Hepatocyte (in vitro differentiated cells): Measurements from ENCODE around the gene ZFHX2. TPM values are rescaled to one million over a fixed set of nuclear protein-coding genes. Genes with fewer than 3 reads are reported as not detected.

Experiments used
- DNase-seq: peaks from one replicate; pipeline ENCODE4 v3.0.0-alpha.2; 2016; ENCODE audit warnings: low spot score
- H2AFZ ChIP-seq: fragments of 200-600 bp; sonication (generic); 2 replicates; pipeline ENCODE4 v1.6.0; 2016; ENCODE audit warnings: antibody characterized with exemption, mild to moderate bottlenecking
- H3K27ac ChIP-seq: fragments of 200-600 bp; sonication (generic); 2 replicates; pipeline ENCODE4 v1.5.1; 2016; ENCODE audit warnings: mild to moderate bottlenecking
- H3K27me3 ChIP-seq: fragments of 200-600 bp; sonication (generic); 2 replicates; pipeline ENCODE4 v1.6.1; 2016
- H3K36me3 ChIP-seq: fragments of 200-600 bp; sonication (generic); replicated peaks from 2 replicates; pipeline ENCODE4 v1.5.1; 2016; ENCODE audit warnings: low read depth; ENCODE audit not compliant: insufficient read depth
- H3K4me1 ChIP-seq: fragments of 200-600 bp; sonication (generic); 2 replicates; pipeline ENCODE4 v1.5.1; 2016; ENCODE audit warnings: mild to moderate bottlenecking, moderate library complexity; ENCODE audit not compliant: insufficient read depth
- H3K4me2 ChIP-seq: fragments of 200-600 bp; sonication (generic); 2 replicates; pipeline ENCODE4 v1.6.0; 2016
- H3K4me3 ChIP-seq: fragments of 200-600 bp; sonication (generic); 2 replicates; pipeline ENCODE4 v1.5.1; 2016; ENCODE audit warnings: mild to moderate bottlenecking
- H3K79me2 ChIP-seq: fragments of 200-600 bp; sonication (generic); 2 replicates; pipeline ENCODE4 v1.6.0; 2017; ENCODE audit warnings: mild to moderate bottlenecking
- H3K9me2 ChIP-seq: fragments of 200-600 bp; sonication (generic); replicated peaks from 2 replicates; pipeline ENCODE4 v1.6.0; 2017; ENCODE audit warnings: mild to moderate bottlenecking; ENCODE audit not compliant: insufficient read depth
- H3K9me3 ChIP-seq: fragments of 200-600 bp; sonication (generic); 2 replicates; pipeline ENCODE4 v1.5.1; 2016; ENCODE audit warnings: low read depth, mild to moderate bottlenecking
- H4K20me1 ChIP-seq: fragments of 200-600 bp; sonication (generic); 2 replicates; pipeline ENCODE4 v1.6.0; 2016; ENCODE audit warnings: mild to moderate bottlenecking; ENCODE audit not compliant: insufficient read depth, poor library complexity, severe bottlenecking
- CTCF ChIP-seq: fragments of 200-600 bp; sonication (generic); IDR thresholded peaks from 2 replicates; pipeline ENCODE4 v1.5.1; 2016; ENCODE audit warnings: antibody characterized with exemption, mild to moderate bottlenecking; ENCODE audit not compliant: poor library complexity
- EZH2 ChIP-seq: fragments of 200-600 bp; sonication (generic); IDR thresholded peaks from 2 replicates; pipeline ENCODE4 v1.6.1; 2016; ENCODE audit warnings: antibody characterized with exemption, mild to moderate bottlenecking, borderline replicate concordance
- EZH2phosphoT487 ChIP-seq: fragments of 200-600 bp; sonication (generic); IDR thresholded peaks from one replicate; pipeline ENCODE4 v1.6.1; 2018; ENCODE audit warnings: antibody characterized with exemption, mild to moderate bottlenecking, low read depth, moderate library complexity; ENCODE audit not compliant: unreplicated experiment, severe bottlenecking
- WGBS: methylation state at CpG from one replicate; pipeline ENCODE4 v1.1.6; 2016; ENCODE audit warnings: low lambda C conversion rate; ENCODE audit errors: missing lambda C conversion rate; 5-methylcytosine and 5-hydroxymethylcytosine counted together
- polyA plus RNA-seq: library from polyadenylated mRNA; unstranded; fragments of >200 nt; fragmentation: Nextera tagmentation; extraction: Ambion mirVana; gene quantifications from 2 replicates; pipeline ENCODE4 v1.2.1, GENCODE V29; 2016
- total RNA-seq: library from RNA; depleted of rRNA; stranded (reverse); fragments of >200 nt; gene quantifications from 2 replicates; pipeline ENCODE4 v1.2.3, GENCODE V29; 2014

Gene ZFHX2
- total and polyA plus RNA-seq, 2 experiments from 2014 or later, result 1.4 to 1.5 TPM

GRCh38 chr14:23556700-23557440 is 5.3 kb upstream of the ZFHX2 start:
- Histone ChIP-seq H3K4me2 (peak overlapping the region; percentile 96), H3K36me3 (no peaks in the 10 kb centered on the region), H4K20me1 (no peaks in the 10 kb centered on the region), H3K4me1 (peaks cover 15% of the 10 kb centered on the region), H2AFZ (peak overlapping the region; percentile 84), H3K27ac (peak overlapping the region; percentile 93), H3K4me3 (peak overlapping the region; percentile 65), H3K27me3 (no peaks in the 10 kb centered on the region), H3K9me2 (no peaks in the 10 kb centered on the region), H3K9me3 (no peaks in the 10 kb centered on the region), H3K79me2 (peaks cover 17% of the 10 kb centered on the region)
- DNase-seq, result no peak
- TF ChIP-seq EZH2, result no peak
- TF ChIP-seq CTCF, result no peak
- WGBS, result 61% methylated on average over 17 of the region's 17 CpGs

- TF ChIP-seq EZH2 (no peak), EZH2phosphoT487 (no peak), CTCF (no peak)
- no peaks in the 10 kb centered on the region for H3K36me3 ChIP-seq
- H3K9me2 ChIP-seq, result no peaks in the 10 kb centered on the region
- no peaks in the 10 kb centered on the region for H4K20me1 ChIP-seq
- peak within 1 kb of the TSS; percentile 93 for H3K27ac ChIP-seq
- peak; percentile 94 for DNase-seq
- H3K27me3 ChIP-seq, result no peaks in the 10 kb centered on the region
- 3% methylated on average over 54 of the region's 54 CpGs for WGBS
- H3K4me1 ChIP-seq, result peaks cover 17% of the 10 kb centered on the region
- peaks cover 17% of the 10 kb centered on the region for H3K79me2 ChIP-seq
- H3K4me3 ChIP-seq, result peak within 1 kb of the TSS; percentile 65
- H2AFZ ChIP-seq, result peak within 1 kb of the TSS; percentile 84
- H3K4me2 ChIP-seq, result peak within 1 kb of the TSS; percentile 96
- no peaks in the 10 kb centered on the region for H3K9me3 ChIP-seq
Observed at GRCh38 chr14:23555882-23556699, 4.5 kb upstream of the ZFHX2 start, which contains the start of gene THTPA. Gene THTPA (plus strand): TSS chr14:23556271. CDS start chr14:23556758, 487 bp downstream.

DNA sequence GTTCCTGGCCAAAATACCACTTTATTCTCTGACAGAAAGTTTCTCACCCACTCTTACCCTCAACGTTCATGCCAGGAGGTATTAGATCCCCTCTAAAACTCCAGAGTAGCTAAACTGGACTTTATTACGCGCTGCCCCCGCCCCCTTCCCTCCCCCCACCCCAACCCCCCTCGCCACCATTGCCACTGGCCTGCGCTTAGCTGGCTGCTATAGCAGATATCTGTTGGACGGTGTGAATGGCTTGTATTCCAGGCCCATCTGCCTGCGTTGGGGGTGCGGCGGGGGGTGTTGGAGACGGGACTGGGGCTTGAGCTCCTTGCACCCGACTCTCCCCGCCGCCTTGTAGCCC is 3.9 kb upstream of the ZFHX2 start:
- Histone ChIP-seq H3K79me2 (peaks cover 17% of the 10 kb centered on the region), H3K27me3 (no peaks in the 10 kb centered on the region), H4K20me1 (no peaks in the 10 kb centered on the region), H3K9me2 (no peaks in the 10 kb centered on the region), H3K9me3 (no peaks in the 10 kb centered on the region), H3K4me2 (peak overlapping the region; percentile 96), H3K27ac (no peak overlapping the region), H3K4me1 (peaks cover 19% of the 10 kb centered on the region), H3K4me3 (peak overlapping the region; percentile 65), H2AFZ (peak overlapping the region; percentile 84), H3K36me3 (no peaks in the 10 kb centered on the region)
- no peak for DNase-seq
- 1% methylated on average over 8 of the region's 14 CpGs for WGBS
- TF ChIP-seq EZH2 (no peak), EZH2phosphoT487 (no peak), CTCF (no peak)
